ENCODE measurements around the gene TYW1.

DNA sequence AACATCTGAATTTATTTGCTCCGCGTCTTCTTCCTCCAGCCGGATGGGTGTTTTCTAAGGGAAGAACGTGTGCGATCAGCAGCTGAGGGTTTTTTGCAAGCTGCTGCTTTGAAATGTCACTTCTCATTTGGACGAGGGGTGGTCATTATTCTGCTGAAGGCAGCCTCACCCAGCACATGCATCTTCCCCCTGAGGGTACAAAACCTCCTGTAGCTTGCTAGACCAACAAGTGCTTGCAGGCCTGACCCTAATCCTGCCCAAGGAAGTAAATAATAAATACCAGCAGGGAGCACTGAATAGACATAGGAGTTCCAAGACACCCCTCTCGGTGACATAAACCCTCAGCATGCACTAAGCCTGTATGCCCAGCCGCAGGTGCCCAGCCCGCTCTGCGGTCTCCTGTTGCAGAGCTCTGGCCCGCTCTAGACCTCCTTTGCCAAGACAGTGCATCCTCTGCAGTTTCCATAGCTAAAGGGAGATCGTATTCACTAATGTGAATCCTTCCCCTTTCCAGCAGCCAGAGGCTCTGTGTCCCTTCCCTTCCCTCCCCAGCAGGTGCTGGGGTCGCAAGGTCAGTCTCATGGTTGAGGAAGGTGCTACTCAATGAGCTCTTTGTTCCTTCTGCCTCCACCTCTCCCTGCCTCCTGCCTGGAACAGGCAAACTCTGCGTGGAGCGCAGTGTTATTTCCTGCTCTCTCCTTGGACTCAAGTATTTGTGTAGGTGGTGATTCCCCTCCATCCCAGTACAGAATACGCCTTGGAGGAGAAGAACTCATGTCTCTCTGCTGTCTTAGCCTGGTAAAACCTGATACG is 37.9 kb upstream of the TYW1 start:
- TF ChIP-seq, protein P1, sequence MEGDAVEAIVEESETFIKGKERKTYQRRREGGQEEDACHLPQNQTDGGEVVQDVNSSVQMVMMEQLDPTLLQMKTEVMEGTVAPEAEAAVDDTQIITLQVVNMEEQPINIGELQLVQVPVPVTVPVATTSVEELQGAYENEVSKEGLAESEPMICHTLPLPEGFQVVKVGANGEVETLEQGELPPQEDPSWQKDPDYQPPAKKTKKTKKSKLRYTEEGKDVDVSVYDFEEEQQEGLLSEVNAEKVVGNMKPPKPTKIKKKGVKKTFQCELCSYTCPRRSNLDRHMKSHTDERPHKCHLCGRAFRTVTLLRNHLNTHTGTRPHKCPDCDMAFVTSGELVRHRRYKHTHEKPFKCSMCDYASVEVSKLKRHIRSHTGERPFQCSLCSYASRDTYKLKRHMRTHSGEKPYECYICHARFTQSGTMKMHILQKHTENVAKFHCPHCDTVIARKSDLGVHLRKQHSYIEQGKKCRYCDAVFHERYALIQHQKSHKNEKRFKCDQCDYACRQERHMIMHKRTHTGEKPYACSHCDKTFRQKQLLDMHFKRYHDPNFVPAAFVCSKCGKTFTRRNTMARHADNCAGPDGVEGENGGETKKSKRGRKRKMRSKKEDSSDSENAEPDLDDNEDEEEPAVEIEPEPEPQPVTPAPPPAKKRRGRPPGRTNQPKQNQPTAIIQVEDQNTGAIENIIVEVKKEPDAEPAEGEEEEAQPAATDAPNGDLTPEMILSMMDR (IDR thresholded peaks at IDR 0.05) = no peak
- TF ChIP-seq POLR2A (IDR thresholded peaks at IDR 0.05; ENCODE audit: low read depth) (no peak), POLR2AphosphoS5 (IDR thresholded peaks at IDR 0.05) (no peak), EP300 (IDR thresholded peaks at IDR 0.05) (no peak)

Data from esophagus muscularis mucosa (tissue), 4 donors.